ENCODE measurements around the gene F2RL3. TPM values are rescaled to one million over a fixed set of nuclear protein-coding genes. Genes with fewer than 3 reads are reported as not detected.
A peak's percentile ranks its signal among the peaks of the same experiment; 100 is the strongest.

F2RL3 gene
- total and polyA plus RNA-seq, 2 donors: 0.19 to 1.9 TPM

DNA sequence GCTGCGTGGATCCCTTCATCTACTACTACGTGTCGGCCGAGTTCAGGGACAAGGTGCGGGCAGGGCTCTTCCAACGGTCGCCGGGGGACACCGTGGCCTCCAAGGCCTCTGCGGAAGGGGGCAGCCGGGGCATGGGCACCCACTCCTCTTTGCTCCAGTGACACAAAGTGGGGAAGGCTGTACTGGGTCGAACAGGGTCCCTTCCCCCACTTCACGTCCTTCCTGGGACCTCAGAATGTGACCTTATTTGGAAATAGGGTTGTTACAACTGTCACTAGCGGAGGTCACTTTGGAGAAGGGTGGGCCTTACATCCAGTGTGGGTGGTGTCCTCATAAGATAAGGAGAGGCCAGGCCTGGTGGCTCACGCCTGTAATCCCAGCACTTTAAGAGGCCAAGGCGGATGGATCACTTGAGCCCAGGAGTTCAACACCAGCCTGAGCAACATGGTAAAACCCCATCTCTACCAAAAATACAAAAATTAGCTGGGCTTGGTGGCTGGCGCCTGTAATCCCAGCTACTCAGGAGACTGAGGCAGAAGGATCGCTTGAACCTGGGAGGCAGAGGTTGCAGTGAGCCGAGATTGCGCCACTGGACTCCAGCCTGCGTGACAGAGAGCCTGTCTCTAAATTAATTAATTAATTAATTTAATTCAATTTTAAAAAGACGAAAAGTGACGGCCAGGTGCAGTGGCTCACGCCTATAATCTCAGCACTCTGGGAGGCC, 1.8 kb downstream of the F2RL3 start:
- Histone ChIP-seq H3K27me3 (ENCODE audit: control insufficient read depth in 2 of 2, insufficient read depth in 1 of 2, low read length in 1 of 2) (peaks cover 2 to 35% of the 10 kb centered on the region in 2 donors), H3K27ac (ENCODE audit: low read depth in 1 of 2, low read length in 1 of 2) (no peak overlapping the region), H3K9me3 (ENCODE audit: control insufficient read depth in 2 of 2, insufficient read depth in 1 of 2, low read length in 1 of 2) (no peaks in the 10 kb centered on the region), H3K4me1 (ENCODE audit: control insufficient read depth in 2 of 2, insufficient read depth in 2 of 2, low read length in 2 of 2) (peaks cover 12 to 36% of the 10 kb centered on the region in 2 donors), H3K4me3 (ENCODE audit: low read length in 2 of 2) (no peak overlapping the region), H3K36me3 (ENCODE audit: control insufficient read depth in 2 of 2, insufficient read depth in 2 of 2, low read length in 1 of 2) (no peaks in the 10 kb centered on the region)
- no peak for DNase-seq (ENCODE audit: low read depth in 6 of 9, low spot score in 9 of 9)
- WGBS: 95% methylated on average over 24 of the region's 24 CpGs

GRCh38 chr19:16891696-16892382, 3.0 kb downstream of the F2RL3 start:
- no peaks in the 10 kb centered on the region for H3K9me3 ChIP-seq (ENCODE audit: control insufficient read depth in 2 of 2, insufficient read depth in 1 of 2, low read length in 1 of 2)
- H3K27ac ChIP-seq (ENCODE audit: low read depth in 1 of 2, low read length in 1 of 2): no peak overlapping the region
- WGBS: 94% methylated on average over 12 of the region's 12 CpGs
- H3K4me1 ChIP-seq (ENCODE audit: control insufficient read depth in 2 of 2, insufficient read depth in 2 of 2, low read length in 2 of 2): peaks cover 12 to 40% of the 10 kb centered on the region in 2 donors
- no peaks in the 10 kb centered on the region for H3K36me3 ChIP-seq (ENCODE audit: control insufficient read depth in 2 of 2, insufficient read depth in 2 of 2, low read length in 1 of 2)
- no peak for DNase-seq (ENCODE audit: low read depth in 6 of 9, low spot score in 9 of 9)
- peaks cover 15 to 47% of the 10 kb centered on the region in 2 donors for H3K27me3 ChIP-seq (ENCODE audit: control insufficient read depth in 2 of 2, insufficient read depth in 1 of 2, low read length in 1 of 2)
- no peak overlapping the region for H3K4me3 ChIP-seq (ENCODE audit: low read length in 2 of 2)

DNA sequence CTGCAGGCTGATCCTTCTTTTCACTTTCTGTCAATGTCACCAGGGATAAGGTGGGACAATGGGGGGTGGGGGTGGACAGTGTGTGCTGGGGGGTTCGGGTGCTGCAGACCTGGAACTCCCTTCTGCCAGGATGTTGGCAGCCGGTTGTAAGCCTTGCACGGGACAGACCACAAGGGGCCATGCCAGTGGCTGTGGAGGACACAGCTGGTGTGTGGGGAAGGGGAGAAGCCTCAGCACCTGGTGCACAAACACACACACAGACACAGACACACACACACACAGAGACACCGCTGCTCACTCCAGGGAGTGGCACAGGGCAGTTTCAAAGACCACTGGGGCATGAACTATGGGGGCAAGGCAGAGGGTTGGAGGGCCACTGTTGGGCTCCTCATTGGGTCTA, 3.6 kb downstream of the F2RL3 start:
- Histone ChIP-seq H3K4me3 (ENCODE audit: low read length in 2 of 2) (no peak overlapping the region), H3K27me3 (ENCODE audit: control insufficient read depth in 2 of 2, insufficient read depth in 1 of 2, low read length in 1 of 2) (peaks cover 21 to 53% of the 10 kb centered on the region in 2 donors), H3K4me1 (ENCODE audit: control insufficient read depth in 2 of 2, insufficient read depth in 2 of 2, low read length in 2 of 2) (peaks cover 12 to 43% of the 10 kb centered on the region in 2 donors), H3K9me3 (ENCODE audit: control insufficient read depth in 2 of 2, insufficient read depth in 1 of 2, low read length in 1 of 2) (no peaks in the 10 kb centered on the region), H3K27ac (ENCODE audit: low read depth in 1 of 2, low read length in 1 of 2) (no peak overlapping the region), H3K36me3 (ENCODE audit: control insufficient read depth in 2 of 2, insufficient read depth in 2 of 2, low read length in 1 of 2) (no peaks in the 10 kb centered on the region)
- DNase-seq (ENCODE audit: low read depth in 6 of 9, low spot score in 9 of 9): no peak
- WGBS: 4% methylated on average over 4 of the region's 4 CpGs

GRCh38 chr19:16892868-16893685, 4.3 kb downstream of the F2RL3 start:
- 34% methylated on average over 19 of the region's 19 CpGs for WGBS
- H3K27ac ChIP-seq (ENCODE audit: low read depth in 1 of 2, low read length in 1 of 2): peak overlapping the region in 1 of 2 donors; percentile 27

DNA sequence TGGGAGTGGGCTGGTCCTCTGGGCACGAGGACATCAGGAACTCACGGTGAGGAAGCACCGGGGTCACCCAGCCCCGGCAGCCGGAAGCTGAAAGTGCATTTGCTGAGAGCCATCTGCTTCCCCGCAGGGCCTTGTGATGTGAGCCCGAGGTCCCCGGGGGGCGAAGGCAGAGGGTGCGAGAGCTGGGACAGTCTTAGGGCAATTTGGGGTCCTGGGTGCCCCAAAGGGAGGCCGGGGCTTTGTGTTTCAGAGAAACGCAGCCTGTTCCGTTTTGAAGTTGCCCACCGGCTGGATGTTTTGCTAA, 4.8 kb downstream of the F2RL3 start:
- peaks cover 12 to 40% of the 10 kb centered on the region in 2 donors for H3K4me1 ChIP-seq (ENCODE audit: control insufficient read depth in 2 of 2, insufficient read depth in 2 of 2, low read length in 2 of 2)
- peak in 1 of 9 donors; percentile 29 for DNase-seq (ENCODE audit: low read depth in 6 of 9, low spot score in 9 of 9)
- no peaks in the 10 kb centered on the region for H3K36me3 ChIP-seq (ENCODE audit: control insufficient read depth in 2 of 2, insufficient read depth in 2 of 2, low read length in 1 of 2)
- H3K4me3 ChIP-seq (ENCODE audit: low read length in 2 of 2): no peak overlapping the region
- H3K27ac ChIP-seq (ENCODE audit: low read depth in 1 of 2, low read length in 1 of 2): no peak overlapping the region
- H3K27me3 ChIP-seq (ENCODE audit: control insufficient read depth in 2 of 2, insufficient read depth in 1 of 2, low read length in 1 of 2): peaks cover 30 to 63% of the 10 kb centered on the region in 2 donors
- 10% methylated on average over 14 of the region's 14 CpGs for WGBS
- H3K9me3 ChIP-seq (ENCODE audit: control insufficient read depth in 2 of 2, insufficient read depth in 1 of 2, low read length in 1 of 2): no peaks in the 10 kb centered on the region

More at GRCh38 chr19:16892868-16893685, 4.3 kb downstream of the F2RL3 start:
- DNase-seq (ENCODE audit: low read depth in 6 of 9, low spot score in 9 of 9): peak in 1 of 9 donors; percentile 16
- H3K4me3 ChIP-seq (ENCODE audit: low read length in 2 of 2): no peak overlapping the region
- peaks cover 26 to 58% of the 10 kb centered on the region in 2 donors for H3K27me3 ChIP-seq (ENCODE audit: control insufficient read depth in 2 of 2, insufficient read depth in 1 of 2, low read length in 1 of 2)
- no peaks in the 10 kb centered on the region for H3K36me3 ChIP-seq (ENCODE audit: control insufficient read depth in 2 of 2, insufficient read depth in 2 of 2, low read length in 1 of 2)
- no peaks in the 10 kb centered on the region for H3K9me3 ChIP-seq (ENCODE audit: control insufficient read depth in 2 of 2, insufficient read depth in 1 of 2, low read length in 1 of 2)
- H3K4me1 ChIP-seq (ENCODE audit: control insufficient read depth in 2 of 2, insufficient read depth in 2 of 2, low read length in 2 of 2): peaks cover 12 to 43% of the 10 kb centered on the region in 2 donors

DNA sequence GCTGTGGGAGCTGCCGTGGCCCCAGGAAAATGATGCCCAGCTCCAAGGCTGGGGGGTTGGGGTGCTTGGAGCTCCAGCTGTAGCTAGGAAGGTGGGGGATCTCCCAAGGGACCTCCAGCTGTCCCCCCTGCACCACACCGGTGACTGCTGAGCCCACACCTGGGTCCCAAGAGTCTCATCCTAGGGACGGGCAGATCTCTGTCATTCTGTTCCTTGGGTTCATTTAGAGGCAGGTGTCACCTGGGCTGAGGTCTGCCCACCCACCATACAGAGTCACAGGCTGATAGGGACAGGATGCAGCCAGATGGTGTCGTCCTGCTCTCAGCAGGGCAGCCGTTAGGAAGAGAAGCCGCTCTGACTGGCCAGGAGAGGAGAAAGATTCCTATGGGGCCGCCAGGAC, 5.3 kb downstream of the F2RL3 start:
- Histone ChIP-seq H3K4me3 (ENCODE audit: low read length in 2 of 2) (no peak overlapping the region), H3K36me3 (ENCODE audit: control insufficient read depth in 2 of 2, insufficient read depth in 2 of 2, low read length in 1 of 2) (no peaks in the 10 kb centered on the region), H3K27ac (ENCODE audit: low read depth in 1 of 2, low read length in 1 of 2) (no peak overlapping the region), H3K9me3 (ENCODE audit: control insufficient read depth in 2 of 2, insufficient read depth in 1 of 2, low read length in 1 of 2) (no peaks in the 10 kb centered on the region), H3K4me1 (ENCODE audit: control insufficient read depth in 2 of 2, insufficient read depth in 2 of 2, low read length in 2 of 2) (peaks cover 10 to 36% of the 10 kb centered on the region in 2 donors), H3K27me3 (ENCODE audit: control insufficient read depth in 2 of 2, insufficient read depth in 1 of 2, low read length in 1 of 2) (peaks cover 34 to 63% of the 10 kb centered on the region in 2 donors)
- DNase-seq (ENCODE audit: low read depth in 6 of 9, low spot score in 9 of 9): no peak
- 47% methylated on average over 7 of the region's 7 CpGs for WGBS

- DNase-seq (ENCODE audit: low read depth in 6 of 9, low spot score in 9 of 9): no peak
- H3K9me3 ChIP-seq (ENCODE audit: control insufficient read depth in 2 of 2, insufficient read depth in 1 of 2, low read length in 1 of 2): no peaks in the 10 kb centered on the region
- H3K27ac ChIP-seq (ENCODE audit: low read depth in 1 of 2, low read length in 1 of 2): no peak overlapping the region
- 66% methylated on average over 30 of the region's 30 CpGs for WGBS
- H3K36me3 ChIP-seq (ENCODE audit: control insufficient read depth in 2 of 2, insufficient read depth in 2 of 2, low read length in 1 of 2): no peaks in the 10 kb centered on the region
- H3K4me1 ChIP-seq (ENCODE audit: control insufficient read depth in 2 of 2, insufficient read depth in 2 of 2, low read length in 2 of 2): peaks cover 10 to 33% of the 10 kb centered on the region in 2 donors
- H3K4me3 ChIP-seq (ENCODE audit: low read length in 2 of 2): no peak overlapping the region
- H3K27me3 ChIP-seq (ENCODE audit: control insufficient read depth in 2 of 2, insufficient read depth in 1 of 2, low read length in 1 of 2): peaks cover 34 to 69% of the 10 kb centered on the region in 2 donors
Observed at GRCh38 chr19:16895467-16896145, 6.8 kb downstream of the F2RL3 start.

DNA sequence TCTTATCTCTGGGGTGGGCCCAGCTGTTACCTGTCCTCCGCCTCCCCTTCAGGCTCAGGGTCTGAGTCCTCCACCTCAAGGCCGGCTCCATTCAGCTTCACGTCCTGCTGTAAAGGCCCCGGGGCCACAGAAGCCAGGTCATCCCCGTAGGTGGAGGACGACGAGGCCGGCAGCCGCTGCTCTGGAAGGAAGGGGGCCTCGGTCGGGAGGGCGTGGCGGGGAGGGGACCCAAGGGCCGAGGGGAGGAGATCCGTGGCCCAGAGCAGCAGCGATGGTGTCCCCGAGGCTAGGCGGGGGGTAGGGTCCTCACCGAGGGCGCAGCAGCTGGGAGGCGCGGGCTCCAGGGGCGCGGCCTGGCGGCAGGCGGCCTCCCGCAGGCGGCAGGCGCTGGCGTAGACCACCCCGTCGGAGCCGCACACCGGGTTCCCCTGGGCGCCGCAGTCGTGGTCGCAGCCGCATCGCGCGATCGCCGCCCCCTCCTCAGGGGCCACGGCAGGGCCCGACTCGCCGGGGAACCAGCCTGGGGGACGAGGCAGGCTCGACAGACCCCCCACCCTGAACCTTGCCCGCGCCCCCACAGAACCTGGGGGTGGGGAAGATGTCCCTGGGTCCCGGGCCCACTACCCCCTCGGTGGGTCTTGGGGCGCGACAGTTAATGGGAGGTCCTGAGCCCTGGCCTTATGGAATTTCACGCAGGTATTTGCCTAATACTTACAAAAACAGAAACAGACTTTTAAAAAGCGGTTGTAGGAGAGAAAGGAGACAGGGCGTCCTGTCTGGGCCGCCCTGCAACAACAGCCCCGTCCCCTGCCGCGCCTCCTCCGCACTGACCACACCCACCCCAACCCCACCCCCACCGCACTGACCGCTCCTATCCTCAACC, 7.6 kb downstream of the F2RL3 start:
- Histone ChIP-seq H3K36me3 (ENCODE audit: control insufficient read depth in 2 of 2, insufficient read depth in 2 of 2, low read length in 1 of 2) (no peaks in the 10 kb centered on the region), H3K4me1 (ENCODE audit: control insufficient read depth in 2 of 2, insufficient read depth in 2 of 2, low read length in 2 of 2) (peaks cover 10 to 33% of the 10 kb centered on the region in 2 donors), H3K9me3 (ENCODE audit: control insufficient read depth in 2 of 2, insufficient read depth in 1 of 2, low read length in 1 of 2) (no peaks in the 10 kb centered on the region), H3K27me3 (ENCODE audit: control insufficient read depth in 2 of 2, insufficient read depth in 1 of 2, low read length in 1 of 2) (peaks cover 34 to 69% of the 10 kb centered on the region in 2 donors), H3K27ac (ENCODE audit: low read depth in 1 of 2, low read length in 1 of 2) (peak overlapping the region in 1 of 2 donors; percentile 61), H3K4me3 (ENCODE audit: low read length in 2 of 2) (peak overlapping the region in 1 of 2 donors; percentile 17)
- 8% methylated on average over 66 of the region's 66 CpGs for WGBS
- no peak for DNase-seq (ENCODE audit: low read depth in 6 of 9, low spot score in 9 of 9)
